Measurements from ENCODE around the gene TBC1D17. TPM values are rescaled to one million over a fixed set of nuclear protein-coding genes. Genes with fewer than 3 reads are reported as not detected.

TBC1D17 gene
- total and polyA plus RNA-seq, 4 donors = 11.3 to 27.9 (median 17.2) TPM

DNA sequence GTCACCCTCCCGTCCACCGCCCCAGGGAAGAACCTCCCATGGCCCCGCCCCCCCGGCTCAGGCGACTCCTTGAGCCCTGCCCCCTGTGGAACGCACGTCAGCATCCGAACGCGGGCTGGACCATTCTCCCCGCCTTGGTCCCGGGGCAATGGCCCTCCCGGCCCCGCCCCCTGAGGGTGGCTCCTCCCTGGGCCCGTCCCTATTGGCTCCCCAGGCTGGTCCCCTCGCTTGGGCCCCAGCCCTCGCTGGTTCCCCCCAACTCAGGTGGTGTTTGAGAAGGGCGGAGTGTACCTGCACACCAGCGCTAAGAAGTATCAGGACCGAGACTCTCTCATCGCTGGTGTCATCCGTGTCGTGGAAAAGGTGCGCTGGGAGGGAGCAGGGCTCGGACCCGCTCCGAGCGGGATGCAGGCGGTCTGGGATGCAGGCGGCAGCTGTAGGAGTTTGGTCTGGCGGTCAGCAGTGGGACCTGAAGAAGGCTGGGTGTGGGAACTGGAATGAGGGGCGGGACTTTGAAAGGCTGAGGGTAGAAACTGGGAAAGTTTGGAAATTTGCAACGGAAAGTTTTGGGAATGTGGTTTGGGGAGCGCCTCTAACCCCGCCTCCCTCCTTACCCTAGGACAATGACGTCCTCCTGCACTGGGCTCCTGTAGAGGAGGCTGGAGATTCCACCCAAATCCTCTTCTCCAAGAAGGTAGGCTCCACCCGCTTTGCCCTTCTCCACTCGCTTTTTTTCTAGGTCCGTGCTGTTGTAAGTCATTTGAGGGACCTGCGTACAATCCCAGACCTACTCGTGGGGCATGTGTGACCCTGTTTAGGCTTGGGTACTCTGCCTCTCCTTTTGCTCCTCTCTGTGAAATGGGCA lies 609 bp downstream of the TBC1D17 start:
- TF ChIP-seq, protein P1, sequence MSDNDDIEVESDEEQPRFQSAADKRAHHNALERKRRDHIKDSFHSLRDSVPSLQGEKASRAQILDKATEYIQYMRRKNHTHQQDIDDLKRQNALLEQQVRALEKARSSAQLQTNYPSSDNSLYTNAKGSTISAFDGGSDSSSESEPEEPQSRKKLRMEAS (IDR thresholded peaks at IDR 0.05) = no peak
- peak; percentile 61 to 82 for TF ChIP-seq RXRA (IDR thresholded peaks at IDR 0.05)
- no peak for TF ChIP-seq JUND (IDR thresholded peaks at IDR 0.05)
- TF ChIP-seq, protein P2, sequence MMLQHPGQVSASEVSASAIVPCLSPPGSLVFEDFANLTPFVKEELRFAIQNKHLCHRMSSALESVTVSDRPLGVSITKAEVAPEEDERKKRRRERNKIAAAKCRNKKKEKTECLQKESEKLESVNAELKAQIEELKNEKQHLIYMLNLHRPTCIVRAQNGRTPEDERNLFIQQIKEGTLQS (IDR thresholded peaks at IDR 0.05) = no peak
- no peak for TF ChIP-seq YY1 (IDR thresholded peaks at IDR 0.05)
- peak; percentile 54 for TF ChIP-seq SP1 (IDR thresholded peaks at IDR 0.05)
- TF ChIP-seq HNF4G (IDR thresholded peaks at IDR 0.05) = no peak
- no peak for TF ChIP-seq GABPA (IDR thresholded peaks at IDR 0.05 in 1 of 2, conservative IDR thresholded peaks at IDR 0.05 in 1 of 2)
- TF ChIP-seq RAD21 (IDR thresholded peaks at IDR 0.05) = no peak
- TF ChIP-seq EGR1 (IDR thresholded peaks at IDR 0.05; ENCODE audit: low read depth in 2 of 2) = no peak
- TF ChIP-seq TAF1 (conservative IDR thresholded peaks at IDR 0.05) = no peak
- TF ChIP-seq, protein P3, sequence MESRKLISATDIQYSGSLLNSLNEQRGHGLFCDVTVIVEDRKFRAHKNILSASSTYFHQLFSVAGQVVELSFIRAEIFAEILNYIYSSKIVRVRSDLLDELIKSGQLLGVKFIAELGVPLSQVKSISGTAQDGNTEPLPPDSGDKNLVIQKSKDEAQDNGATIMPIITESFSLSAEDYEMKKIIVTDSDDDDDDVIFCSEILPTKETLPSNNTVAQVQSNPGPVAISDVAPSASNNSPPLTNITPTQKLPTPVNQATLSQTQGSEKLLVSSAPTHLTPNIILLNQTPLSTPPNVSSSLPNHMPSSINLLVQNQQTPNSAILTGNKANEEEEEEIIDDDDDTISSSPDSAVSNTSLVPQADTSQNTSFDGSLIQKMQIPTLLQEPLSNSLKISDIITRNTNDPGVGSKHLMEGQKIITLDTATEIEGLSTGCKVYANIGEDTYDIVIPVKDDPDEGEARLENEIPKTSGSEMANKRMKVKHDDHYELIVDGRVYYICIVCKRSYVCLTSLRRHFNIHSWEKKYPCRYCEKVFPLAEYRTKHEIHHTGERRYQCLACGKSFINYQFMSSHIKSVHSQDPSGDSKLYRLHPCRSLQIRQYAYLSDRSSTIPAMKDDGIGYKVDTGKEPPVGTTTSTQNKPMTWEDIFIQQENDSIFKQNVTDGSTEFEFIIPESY (IDR thresholded peaks at IDR 0.05) = no peak
- TF ChIP-seq, protein P4, sequence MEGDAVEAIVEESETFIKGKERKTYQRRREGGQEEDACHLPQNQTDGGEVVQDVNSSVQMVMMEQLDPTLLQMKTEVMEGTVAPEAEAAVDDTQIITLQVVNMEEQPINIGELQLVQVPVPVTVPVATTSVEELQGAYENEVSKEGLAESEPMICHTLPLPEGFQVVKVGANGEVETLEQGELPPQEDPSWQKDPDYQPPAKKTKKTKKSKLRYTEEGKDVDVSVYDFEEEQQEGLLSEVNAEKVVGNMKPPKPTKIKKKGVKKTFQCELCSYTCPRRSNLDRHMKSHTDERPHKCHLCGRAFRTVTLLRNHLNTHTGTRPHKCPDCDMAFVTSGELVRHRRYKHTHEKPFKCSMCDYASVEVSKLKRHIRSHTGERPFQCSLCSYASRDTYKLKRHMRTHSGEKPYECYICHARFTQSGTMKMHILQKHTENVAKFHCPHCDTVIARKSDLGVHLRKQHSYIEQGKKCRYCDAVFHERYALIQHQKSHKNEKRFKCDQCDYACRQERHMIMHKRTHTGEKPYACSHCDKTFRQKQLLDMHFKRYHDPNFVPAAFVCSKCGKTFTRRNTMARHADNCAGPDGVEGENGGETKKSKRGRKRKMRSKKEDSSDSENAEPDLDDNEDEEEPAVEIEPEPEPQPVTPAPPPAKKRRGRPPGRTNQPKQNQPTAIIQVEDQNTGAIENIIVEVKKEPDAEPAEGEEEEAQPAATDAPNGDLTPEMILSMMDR (IDR thresholded peaks at IDR 0.05; ENCODE audit: low read depth, low read length, missing input control) = no peak
- TF ChIP-seq HNF4A (conservative IDR thresholded peaks at IDR 0.05) = peak in 1 of 2 donors; percentile 11
- TF ChIP-seq FOXA1 (IDR thresholded peaks at IDR 0.05) = no peak
- TF ChIP-seq NR2F2 (IDR thresholded peaks at IDR 0.05) = no peak
- TF ChIP-seq, protein P5, sequence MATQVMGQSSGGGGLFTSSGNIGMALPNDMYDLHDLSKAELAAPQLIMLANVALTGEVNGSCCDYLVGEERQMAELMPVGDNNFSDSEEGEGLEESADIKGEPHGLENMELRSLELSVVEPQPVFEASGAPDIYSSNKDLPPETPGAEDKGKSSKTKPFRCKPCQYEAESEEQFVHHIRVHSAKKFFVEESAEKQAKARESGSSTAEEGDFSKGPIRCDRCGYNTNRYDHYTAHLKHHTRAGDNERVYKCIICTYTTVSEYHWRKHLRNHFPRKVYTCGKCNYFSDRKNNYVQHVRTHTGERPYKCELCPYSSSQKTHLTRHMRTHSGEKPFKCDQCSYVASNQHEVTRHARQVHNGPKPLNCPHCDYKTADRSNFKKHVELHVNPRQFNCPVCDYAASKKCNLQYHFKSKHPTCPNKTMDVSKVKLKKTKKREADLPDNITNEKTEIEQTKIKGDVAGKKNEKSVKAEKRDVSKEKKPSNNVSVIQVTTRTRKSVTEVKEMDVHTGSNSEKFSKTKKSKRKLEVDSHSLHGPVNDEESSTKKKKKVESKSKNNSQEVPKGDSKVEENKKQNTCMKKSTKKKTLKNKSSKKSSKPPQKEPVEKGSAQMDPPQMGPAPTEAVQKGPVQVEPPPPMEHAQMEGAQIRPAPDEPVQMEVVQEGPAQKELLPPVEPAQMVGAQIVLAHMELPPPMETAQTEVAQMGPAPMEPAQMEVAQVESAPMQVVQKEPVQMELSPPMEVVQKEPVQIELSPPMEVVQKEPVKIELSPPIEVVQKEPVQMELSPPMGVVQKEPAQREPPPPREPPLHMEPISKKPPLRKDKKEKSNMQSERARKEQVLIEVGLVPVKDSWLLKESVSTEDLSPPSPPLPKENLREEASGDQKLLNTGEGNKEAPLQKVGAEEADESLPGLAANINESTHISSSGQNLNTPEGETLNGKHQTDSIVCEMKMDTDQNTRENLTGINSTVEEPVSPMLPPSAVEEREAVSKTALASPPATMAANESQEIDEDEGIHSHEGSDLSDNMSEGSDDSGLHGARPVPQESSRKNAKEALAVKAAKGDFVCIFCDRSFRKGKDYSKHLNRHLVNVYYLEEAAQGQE (IDR thresholded peaks at IDR 0.05) = peak; percentile 24
- no peak for TF ChIP-seq FOXA2 (IDR thresholded peaks at IDR 0.05)
- Histone ChIP-seq H3K4me3 (ENCODE audit: low read depth in 1 of 3, low read length in 3 of 3) (peak overlapping the region; percentile 58 to 76 (median 65)), H3K4me1 (ENCODE audit: control insufficient read depth in 4 of 4, insufficient read depth in 4 of 4, low read length in 3 of 4) (peaks cover 2 to 37% (median 23%) of the 10 kb centered on the region in 4 donors), H3K36me3 (ENCODE audit: control insufficient read depth in 4 of 4, insufficient read depth in 3 of 4, low read depth in 1 of 4, low read length in 3 of 4) (peaks cover 22 to 31% (median 30%) of the 10 kb centered on the region in 4 donors), H3K9me3 (ENCODE audit: control insufficient read depth in 4 of 4, low read length in 3 of 4) (no peaks in the 10 kb centered on the region), H3K27me3 (ENCODE audit: control insufficient read depth in 4 of 4, insufficient read depth in 4 of 4, low read length in 3 of 4) (no peaks in the 10 kb centered on the region), H3K27ac (ENCODE audit: low read depth in 1 of 2, low read length in 2 of 2) (peak overlapping the region; percentile 92 to 96), H3K9ac (ENCODE audit: low read depth in 1 of 2, low read length in 2 of 2) (peak overlapping the region; percentile 68 to 87)
- peak; percentile 99 for DNase-seq (ENCODE audit: low spot score)
- WGBS = 10% methylated on average over 41 of the region's 41 CpGs
